PFSK-1 (cell line): ENCODE measurements around the gene ARHGEF19.

ENCODE experiments used
- POLR2AphosphoS5 ChIP-seq: IDR thresholded peaks from 2 replicates; pipeline ENCODE4 v1.6.1; 2012; ENCODE audit warnings: low read depth, mild to moderate bottlenecking, control low read depth, low read length, moderate library complexity
- REST ChIP-seq, 2 experiments: IDR thresholded peaks; 2 replicates each; pipeline versions ENCODE4 v1.6.1 to v1.8.0; 2011 to 2012; ENCODE audit warnings: low read depth in 2 of 2, low read length in 2 of 2, control low read depth in 1 of 2, inconsistent platforms in 1 of 2, mild to moderate bottlenecking in 1 of 2, moderate library complexity in 1 of 2; ENCODE audit not compliant: insufficient read depth in 1 of 2
- SIN3A ChIP-seq: IDR thresholded peaks from 2 replicates; pipeline ENCODE4 v1.6.1; 2012; ENCODE audit warnings: mild to moderate bottlenecking, low read length, moderate library complexity, borderline replicate concordance; ENCODE audit not compliant: insufficient read depth
- TAF1 ChIP-seq: IDR thresholded peaks from 2 replicates; pipeline ENCODE4 v1.6.1; 2012; ENCODE audit warnings: low read length, control low read depth, borderline replicate concordance; ENCODE audit not compliant: insufficient read depth

- no peak for TF ChIP-seq POLR2AphosphoS5
- TF ChIP-seq TAF1 = no peak
- TF ChIP-seq SIN3A = no peak; the same call in 1 of the 2 replicates
- no peak for TF ChIP-seq REST (IDR thresholded peaks at IDR 0.05; ENCODE audit: insufficient read depth in 1 of 2, low read depth in 2 of 2, low read length in 2 of 2)
Measured at GRCh38 chr1:16236511-16237342, 24.3 kb upstream of the ARHGEF19 start, which contains the start of gene CPLANE2.
